Activated naive CD8-positive, alpha-beta T cell treated with anti-CD3 and anti-CD28 coated beads, Interleukin-2, amount 50 U/mL, for 16 hours (primary cell): ENCODE results near the gene KCNG4.

Experiments
- DNase-seq: peaks from one replicate; pipeline ENCODE4 v3.0.0-alpha.2; 2020; ENCODE audit warnings: low read depth, low spot score

Gene KCNG4

DNA sequence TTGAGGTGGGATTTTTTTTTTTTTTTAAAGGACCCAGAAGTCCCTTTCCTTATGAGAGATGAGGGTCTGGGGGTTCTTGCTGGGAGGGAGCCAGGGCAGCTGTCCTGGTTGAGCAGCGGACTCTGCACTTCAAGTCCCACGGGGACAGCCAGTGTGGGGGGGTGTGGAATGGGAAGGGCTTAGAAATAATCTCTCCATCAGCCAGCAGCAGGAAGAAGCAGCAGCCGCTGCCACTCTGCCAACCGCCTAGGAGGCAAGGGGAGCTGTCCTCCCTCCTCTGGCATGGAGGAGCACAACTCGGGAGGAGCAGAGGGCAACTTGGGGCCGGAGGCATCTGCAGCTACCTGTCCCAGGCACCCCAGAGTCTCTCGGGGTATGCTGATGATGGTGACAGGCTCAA lies at the start of gene KCNG4:
Gene KCNG4, minus strand, starts transcription at position 104 of the 400 bp plus-strand sequence. CDS start 2,527 bp downstream, outside the sequence.
- DNase-seq: no peak

DNA sequence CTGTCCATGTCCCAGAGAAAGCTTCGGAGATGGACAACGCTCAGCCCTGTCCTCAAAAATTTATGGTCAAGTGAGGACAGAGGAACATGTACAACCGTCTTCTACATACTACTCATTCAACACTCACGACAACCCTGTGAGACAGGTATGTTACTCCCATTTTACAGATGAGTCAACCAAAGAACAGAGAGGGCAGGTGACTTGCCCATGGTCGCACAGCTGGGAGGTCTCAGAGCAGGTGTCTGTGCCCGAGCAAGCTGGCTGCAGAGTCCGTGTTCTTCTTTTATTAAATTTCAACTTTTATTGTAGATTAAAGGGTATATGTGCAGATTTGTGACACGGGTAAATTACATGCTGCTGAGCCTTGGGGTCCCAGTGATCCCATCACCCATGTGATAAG lies 49.1 kb upstream of the KCNG4 start:
- DNase-seq: no peak

- no peak for DNase-seq
Observed at GRCh38 chr16:84286578-84287240, 46.9 kb upstream of the KCNG4 start.

DNA sequence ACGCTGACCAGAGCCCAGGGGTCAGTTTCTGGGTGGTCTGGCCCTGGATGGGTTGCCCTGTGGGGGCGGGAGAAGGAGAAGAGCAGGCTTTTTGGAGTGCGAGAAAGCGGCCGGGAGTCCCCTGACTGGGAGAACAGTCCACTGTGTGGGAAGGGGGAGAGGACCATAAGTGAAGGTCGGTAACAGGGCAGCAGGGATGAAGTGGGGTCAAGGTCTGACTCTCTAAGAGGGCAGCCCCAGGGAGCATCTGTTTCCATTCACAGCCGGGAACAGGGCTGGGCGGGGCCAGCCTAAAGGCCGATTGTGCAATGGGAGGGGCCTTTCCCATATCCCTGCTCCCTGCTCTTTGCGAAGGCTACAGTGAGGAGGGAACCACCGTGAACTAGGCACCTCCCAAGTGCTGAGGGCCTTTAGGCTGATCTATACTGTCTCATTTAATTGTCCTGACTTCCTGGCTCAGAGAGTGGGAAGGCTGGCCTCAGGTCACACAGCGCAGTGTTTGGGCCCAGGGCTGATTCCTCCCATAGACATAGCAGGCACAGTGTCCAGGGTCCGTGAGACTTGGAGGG lies 44.4 kb upstream of the KCNG4 start:
- DNase-seq: no peak

GRCh38 chr16:84283314-84284153 lies 43.7 kb upstream of the KCNG4 start:
- no peak for DNase-seq

- no peak for DNase-seq
Observed at GRCh38 chr16:84282533-84282932, 42.7 kb upstream of the KCNG4 start.

- no peak for DNase-seq
Observed at GRCh38 chr16:84281074-84281473, 41.3 kb upstream of the KCNG4 start.

DNA sequence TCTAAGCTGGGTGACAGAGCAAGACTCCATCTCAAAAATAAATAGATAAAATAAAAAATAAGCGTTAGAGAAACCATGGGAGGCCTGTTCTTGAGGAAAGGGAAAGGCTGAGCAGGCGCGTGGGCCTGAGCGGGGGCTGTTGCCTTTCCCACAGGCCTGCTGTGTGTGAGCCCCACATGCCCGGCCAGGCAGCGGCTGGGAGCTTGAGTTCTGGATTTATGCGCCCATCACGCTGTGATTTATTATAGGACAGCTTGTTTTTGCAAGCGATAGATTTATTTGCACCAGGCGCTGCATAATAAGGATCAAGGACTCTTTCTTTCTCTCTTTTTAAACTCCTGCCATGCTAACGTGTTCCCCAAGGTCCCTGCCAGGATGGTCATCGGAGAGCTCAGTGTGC lies 40.1 kb upstream of the KCNG4 start:
- no peak for DNase-seq

DNA sequence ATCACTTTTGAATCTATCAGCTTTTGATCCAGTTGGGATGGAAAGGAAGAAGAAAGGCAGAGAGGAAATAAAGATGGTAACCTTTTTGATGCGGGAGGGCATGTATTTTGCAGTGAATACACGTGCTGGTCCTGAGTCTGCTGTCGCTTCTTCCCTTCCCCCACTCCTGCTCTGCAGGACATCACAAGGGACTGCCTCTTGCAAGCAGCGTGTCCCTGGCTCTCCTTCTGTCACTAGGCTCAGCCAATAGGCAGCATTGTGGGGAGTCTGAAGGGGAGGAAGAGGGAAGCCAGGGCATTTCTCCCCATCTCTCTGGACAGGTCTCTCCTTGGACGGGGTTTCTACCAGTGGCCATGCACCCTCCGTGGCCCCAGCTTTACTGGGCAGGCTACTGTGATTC lies 39.2 kb upstream of the KCNG4 start:
- no peak for DNase-seq

DNA sequence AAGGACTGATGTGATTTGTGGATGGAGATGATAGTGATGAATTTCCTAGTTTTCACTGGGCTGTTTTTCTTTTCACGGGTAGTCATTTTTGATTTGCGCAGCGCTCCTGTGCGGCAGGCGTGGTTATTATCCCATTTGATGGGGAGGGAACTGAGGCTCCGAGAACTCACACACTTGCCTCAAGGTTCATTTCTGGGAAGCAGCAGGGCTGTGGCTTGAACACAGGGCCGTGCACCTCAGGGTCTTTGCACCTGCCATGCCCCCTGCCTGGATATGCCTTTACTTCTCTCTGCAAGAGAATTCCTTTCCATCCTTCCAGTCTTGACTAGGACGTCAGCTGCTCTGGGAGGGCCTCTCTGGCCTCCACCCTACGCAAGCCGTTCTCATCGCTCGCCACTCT lies 38.5 kb upstream of the KCNG4 start:
- no peak for DNase-seq

- DNase-seq: peak; percentile 32
Observed at GRCh38 chr16:84277244-84277823, 37.5 kb upstream of the KCNG4 start.

- no peak for DNase-seq
Observed at GRCh38 chr16:84275585-84276151, 35.9 kb upstream of the KCNG4 start.

GRCh38 chr16:84274515-84274914 lies 34.7 kb upstream of the KCNG4 start:
- DNase-seq: no peak

- DNase-seq: no peak
Observed at GRCh38 chr16:84272740-84273320, 33.0 kb upstream of the KCNG4 start.

GRCh38 chr16:84271866-84272265 lies 32.1 kb upstream of the KCNG4 start:
- DNase-seq: no peak

- no peak for DNase-seq
Observed at GRCh38 chr16:84271037-84271436, 31.2 kb upstream of the KCNG4 start.

DNA sequence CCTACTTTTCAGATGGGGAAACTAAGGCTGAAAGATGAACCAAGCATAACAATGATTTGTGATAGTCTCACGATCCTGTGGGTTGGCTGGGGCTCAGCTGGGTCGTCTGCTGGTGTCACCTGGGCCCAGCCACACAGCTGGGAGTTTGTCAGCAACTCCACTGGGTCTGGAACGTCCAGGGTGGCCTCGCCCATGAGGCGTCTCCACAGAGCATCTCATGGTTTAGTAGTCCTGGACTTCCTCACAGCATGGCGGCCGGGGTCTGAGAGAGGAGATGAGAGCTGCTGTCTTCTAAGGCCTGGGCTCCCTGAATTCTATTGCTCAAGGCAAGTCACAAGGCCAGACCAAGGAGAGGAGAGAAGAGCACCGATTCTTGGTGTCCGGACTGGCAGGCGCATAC lies 30.7 kb upstream of the KCNG4 start:
- no peak for DNase-seq

DNA sequence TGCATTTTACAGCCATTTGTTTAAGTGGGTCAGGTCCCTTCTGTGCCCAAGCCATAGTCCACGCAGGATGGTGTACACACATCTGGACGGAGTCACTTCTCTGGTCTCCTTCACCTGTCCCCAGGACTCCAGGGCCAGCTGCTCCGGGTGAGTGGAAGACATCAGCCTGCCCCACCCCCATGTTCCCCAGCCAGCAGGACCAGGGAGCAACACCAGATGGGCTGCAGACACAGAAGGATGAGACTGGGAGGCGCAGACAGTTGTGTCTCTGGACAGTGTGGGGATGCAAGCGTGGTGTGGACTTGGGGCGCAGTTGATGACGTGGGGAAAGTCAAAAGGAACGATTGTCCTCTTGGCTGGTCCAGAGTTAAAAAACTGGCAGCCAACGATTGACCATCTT lies 30.3 kb upstream of the KCNG4 start:
- no peak for DNase-seq

GRCh38 chr16:84268291-84269040 lies 28.7 kb upstream of the KCNG4 start:
- no peak for DNase-seq

DNA sequence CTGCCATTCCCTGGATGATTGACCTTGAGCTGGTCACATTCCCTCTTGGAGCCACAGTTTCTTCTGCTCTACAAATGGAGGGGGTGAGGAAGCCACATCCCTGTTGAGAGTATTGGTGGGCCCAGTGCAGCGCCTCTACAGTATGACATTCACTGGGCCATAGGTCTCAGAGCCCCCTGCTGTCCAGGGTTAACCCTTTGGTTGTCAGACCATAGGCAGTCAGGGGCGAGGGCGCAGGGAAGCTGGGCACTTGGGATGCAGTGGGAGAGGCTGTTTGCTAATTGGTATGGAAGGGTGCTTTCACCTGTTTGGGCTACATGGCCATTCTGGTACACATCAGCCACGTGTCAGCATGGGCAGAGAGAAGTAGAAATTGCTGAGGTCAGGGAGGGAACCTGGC lies 27.6 kb upstream of the KCNG4 start:
- no peak for DNase-seq

- no peak for DNase-seq
Observed at GRCh38 chr16:84266451-84266850, 26.6 kb upstream of the KCNG4 start.
